Panc1 (cell line): ENCODE data around the gene ELP5. TPM values are rescaled to one million over a fixed set of nuclear protein-coding genes. Genes with fewer than 3 reads are reported as not detected.
A peak's percentile ranks its signal among the peaks of the same experiment; 100 is the strongest.

Source experiments
- ATAC-seq: fragments of 200-7000 bp; cut with Tn5 transposase; 2 replicates; pipeline ENCODE4 v1.9.1; 2020; ENCODE audit warnings: mild to moderate bottlenecking, moderate library complexity
- BruUV-seq: library from RNA; stranded (reverse); fragments of 400-500 nt; replicated peaks from 2 replicates; lab custom pipeline; 2021; lab: Mats Ljungman, UMichigan
- CTCF ChIA-PET: fragments of 300-600 bp; sonication (Branson Sonifier 250); formaldehyde crosslinking; loops from one replicate; lab custom pipeline; 2022; ENCODE audit warnings: antibody characterized with exemption; lab: Charles Lee
- POLR2A ChIA-PET: fragments of 300-600 bp; sonication (Branson Sonifier 250); formaldehyde crosslinking; loops from one replicate; lab custom pipeline; 2022; ENCODE audit warnings: antibody characterized with exemption; lab: Charles Lee
- DNase-seq: peaks from one replicate; pipeline ENCODE4 v3.0.0-alpha.2; 2010; ENCODE audit warnings: low read depth, low spot score
- H3K27ac ChIP-seq: 2 replicates; pipeline ENCODE4 v1.5.1; 2011; ENCODE audit warnings: mild to moderate bottlenecking, low read length, inconsistent platforms
- H3K27me3 ChIP-seq: fragments of 200-500 bp; sonication (Bioruptor generic); 2 replicates; pipeline ENCODE4 v1.6.0; 2014; ENCODE audit warnings: low read length, inconsistent platforms; ENCODE audit not compliant: control insufficient read depth, insufficient read depth
- H3K36me3 ChIP-seq: fragments of 200-500 bp; sonication (Bioruptor generic); 2 replicates; pipeline ENCODE4 v1.5.1; 2014; ENCODE audit warnings: inconsistent platforms, mild to moderate bottlenecking, low read length, moderate library complexity; ENCODE audit not compliant: control insufficient read depth, insufficient read depth
- H3K4me1 ChIP-seq: 2 replicates; pipeline ENCODE4 v1.5.1; 2011; ENCODE audit warnings: inconsistent platforms, mild to moderate bottlenecking, low read length, moderate library complexity; ENCODE audit not compliant: control insufficient read depth, insufficient read depth
- H3K4me3 ChIP-seq, 2 experiments: 2 replicates each; pipeline ENCODE4 v1.5.1; 2011 to 2012; ENCODE audit warnings: low read depth in 2 of 2, low read length in 2 of 2, mild to moderate bottlenecking in 2 of 2, inconsistent platforms in 1 of 2, moderate library complexity in 1 of 2
- H3K9me3 ChIP-seq: fragments of 200-500 bp; sonication (Bioruptor generic); 2 replicates; pipeline ENCODE4 v1.5.1; 2014; ENCODE audit warnings: low read depth, mild to moderate bottlenecking, inconsistent platforms, low read length, moderate library complexity; ENCODE audit not compliant: control insufficient read depth, insufficient read depth
- POLR2AphosphoS5 ChIP-seq: IDR thresholded peaks from 2 replicates; pipeline ENCODE4 v1.6.1; 2012; ENCODE audit warnings: mild to moderate bottlenecking, low read depth, low read length, moderate library complexity
- SIN3A ChIP-seq: IDR thresholded peaks from 2 replicates; pipeline ENCODE4 v1.6.1; 2012; ENCODE audit warnings: low read depth, mild to moderate bottlenecking, low read length, moderate library complexity, borderline replicate concordance; ENCODE audit not compliant: insufficient read depth
- TCF7L2 ChIP-seq: IDR thresholded peaks from 2 replicates; pipeline ENCODE4 v1.6.1; 2011; ENCODE audit warnings: mild to moderate bottlenecking, low read depth, low read length, inconsistent platforms
- in situ Hi-C: cut with HindIII; loops from 2 replicates; pipeline ENCODE4 v1.10.0; 2016; ENCODE audit warnings: low sequenced_read_pairs, low pct_unique_long_range_greater_than_20kb
- intact Hi-C: fragments of 100-400 bp; cut with micrococcal nuclease; formaldehyde crosslinking; loops from one replicate; pipeline ENCODE4 v1.10.0; 2022; ENCODE audit not compliant: unreplicated experiment
- total RNA-seq: library from RNA; stranded (reverse); gene quantifications from one replicate; pipeline ENCODE4 v1.2.1, GENCODE V29; 2021; ENCODE audit not compliant: unreplicated experiment
- TF ChIP-seq, protein P1 (sequence below): fragments of 450-650 bp; IDR thresholded peaks from 2 replicates; pipeline ENCODE4 v1.5.1; 2017; ENCODE audit warnings: mild to moderate bottlenecking
- TF ChIP-seq, protein P2 (sequence below), 2 experiments: IDR thresholded peaks; 2 replicates each; pipeline ENCODE4 v1.6.1; 2011 to 2012; ENCODE audit warnings: low read depth in 2 of 2, control low read depth in 1 of 2, low read length in 1 of 2, mild to moderate bottlenecking in 1 of 2, moderate library complexity in 1 of 2; ENCODE audit not compliant: insufficient read depth in 1 of 2

ELP5 gene
- total RNA-seq, 1 experiment from 2014 or later: 89.5 TPM

- Histone ChIP-seq H3K4me3 (peak overlapping the region; percentile 50 to 65), H3K27ac (peak overlapping the region; percentile 77), H3K36me3 (peaks cover 3% of the 10 kb centered on the region), H3K4me1 (peaks cover 22% of the 10 kb centered on the region), H3K9me3 (no peaks in the 10 kb centered on the region), H3K27me3 (no peaks in the 10 kb centered on the region)
- in situ Hi-C loops (no loop called here), intact Hi-C loops (no loop called here)
- DNase-seq: no peak
- POLR2A ChIA-PET: no interaction called here
- CTCF ChIA-PET: no interaction called here
- TF ChIP-seq TCF7L2: no peak
- TF ChIP-seq, protein P1, sequence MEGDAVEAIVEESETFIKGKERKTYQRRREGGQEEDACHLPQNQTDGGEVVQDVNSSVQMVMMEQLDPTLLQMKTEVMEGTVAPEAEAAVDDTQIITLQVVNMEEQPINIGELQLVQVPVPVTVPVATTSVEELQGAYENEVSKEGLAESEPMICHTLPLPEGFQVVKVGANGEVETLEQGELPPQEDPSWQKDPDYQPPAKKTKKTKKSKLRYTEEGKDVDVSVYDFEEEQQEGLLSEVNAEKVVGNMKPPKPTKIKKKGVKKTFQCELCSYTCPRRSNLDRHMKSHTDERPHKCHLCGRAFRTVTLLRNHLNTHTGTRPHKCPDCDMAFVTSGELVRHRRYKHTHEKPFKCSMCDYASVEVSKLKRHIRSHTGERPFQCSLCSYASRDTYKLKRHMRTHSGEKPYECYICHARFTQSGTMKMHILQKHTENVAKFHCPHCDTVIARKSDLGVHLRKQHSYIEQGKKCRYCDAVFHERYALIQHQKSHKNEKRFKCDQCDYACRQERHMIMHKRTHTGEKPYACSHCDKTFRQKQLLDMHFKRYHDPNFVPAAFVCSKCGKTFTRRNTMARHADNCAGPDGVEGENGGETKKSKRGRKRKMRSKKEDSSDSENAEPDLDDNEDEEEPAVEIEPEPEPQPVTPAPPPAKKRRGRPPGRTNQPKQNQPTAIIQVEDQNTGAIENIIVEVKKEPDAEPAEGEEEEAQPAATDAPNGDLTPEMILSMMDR: no peak
- TF ChIP-seq SIN3A: no peak
- TF ChIP-seq POLR2AphosphoS5: no peak
- TF ChIP-seq, protein P2, sequence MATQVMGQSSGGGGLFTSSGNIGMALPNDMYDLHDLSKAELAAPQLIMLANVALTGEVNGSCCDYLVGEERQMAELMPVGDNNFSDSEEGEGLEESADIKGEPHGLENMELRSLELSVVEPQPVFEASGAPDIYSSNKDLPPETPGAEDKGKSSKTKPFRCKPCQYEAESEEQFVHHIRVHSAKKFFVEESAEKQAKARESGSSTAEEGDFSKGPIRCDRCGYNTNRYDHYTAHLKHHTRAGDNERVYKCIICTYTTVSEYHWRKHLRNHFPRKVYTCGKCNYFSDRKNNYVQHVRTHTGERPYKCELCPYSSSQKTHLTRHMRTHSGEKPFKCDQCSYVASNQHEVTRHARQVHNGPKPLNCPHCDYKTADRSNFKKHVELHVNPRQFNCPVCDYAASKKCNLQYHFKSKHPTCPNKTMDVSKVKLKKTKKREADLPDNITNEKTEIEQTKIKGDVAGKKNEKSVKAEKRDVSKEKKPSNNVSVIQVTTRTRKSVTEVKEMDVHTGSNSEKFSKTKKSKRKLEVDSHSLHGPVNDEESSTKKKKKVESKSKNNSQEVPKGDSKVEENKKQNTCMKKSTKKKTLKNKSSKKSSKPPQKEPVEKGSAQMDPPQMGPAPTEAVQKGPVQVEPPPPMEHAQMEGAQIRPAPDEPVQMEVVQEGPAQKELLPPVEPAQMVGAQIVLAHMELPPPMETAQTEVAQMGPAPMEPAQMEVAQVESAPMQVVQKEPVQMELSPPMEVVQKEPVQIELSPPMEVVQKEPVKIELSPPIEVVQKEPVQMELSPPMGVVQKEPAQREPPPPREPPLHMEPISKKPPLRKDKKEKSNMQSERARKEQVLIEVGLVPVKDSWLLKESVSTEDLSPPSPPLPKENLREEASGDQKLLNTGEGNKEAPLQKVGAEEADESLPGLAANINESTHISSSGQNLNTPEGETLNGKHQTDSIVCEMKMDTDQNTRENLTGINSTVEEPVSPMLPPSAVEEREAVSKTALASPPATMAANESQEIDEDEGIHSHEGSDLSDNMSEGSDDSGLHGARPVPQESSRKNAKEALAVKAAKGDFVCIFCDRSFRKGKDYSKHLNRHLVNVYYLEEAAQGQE (IDR thresholded peaks at IDR 0.05; ENCODE audit: insufficient read depth in 1 of 2, low read depth in 2 of 2, low read length in 1 of 2): no peak
- BruUV-seq: no TSS peak
- peak; percentile 70 for ATAC-seq
Measured at GRCh38 chr17:7260651-7261378, 8.8 kb downstream of the ELP5 start.

GRCh38 chr17:7261379-7262191 lies 9.6 kb downstream of the ELP5 start:
- Histone ChIP-seq H3K4me1 (peaks cover 22% of the 10 kb centered on the region), H3K27me3 (no peaks in the 10 kb centered on the region), H3K9me3 (no peaks in the 10 kb centered on the region), H3K27ac (peak overlapping the region; percentile 81), H3K4me3 (peak overlapping the region; percentile 50 to 65), H3K36me3 (peaks cover 3% of the 10 kb centered on the region)
- POLR2A ChIA-PET: interaction anchor here (0.7 kb wide), 1 partner anchor 30 kb away, joined by 11 read pairs; no protein-coding TSS in a partner anchor
- no TSS peak for BruUV-seq
- intact Hi-C loops: no loop called here
- TF ChIP-seq SIN3A (no peak), TCF7L2 (no peak), POLR2AphosphoS5 (no peak)
- TF ChIP-seq, protein P1: no peak
- TF ChIP-seq, protein P2 (IDR thresholded peaks at IDR 0.05; ENCODE audit: insufficient read depth in 1 of 2, low read depth in 2 of 2, low read length in 1 of 2): no peak
- in situ Hi-C loops: no loop called here
- CTCF ChIA-PET: no interaction called here
- no peak for DNase-seq
- peak; percentile 36 for ATAC-seq
